ENCODE measurements around the gene PRSS23.

- TF ChIP-seq CTCF (IDR thresholded peaks at IDR 0.05; ENCODE audit: poor library complexity): no peak
- no peak for TF ChIP-seq EZH2 (IDR thresholded peaks at IDR 0.05; ENCODE audit: borderline replicate concordance)
- no peak for TF ChIP-seq EZH2phosphoT487 (IDR thresholded peaks at IDR 0.05; ENCODE audit: low read depth, severe bottlenecking, unreplicated experiment)
Measured at GRCh38 chr11:86815726-86816125, 15.4 kb downstream of the PRSS23 start.

Measured in hepatocyte (in vitro differentiated cells).